H9 (cell line): ENCODE results near the gene ZNF318. TPM values are rescaled to one million over a fixed set of nuclear protein-coding genes. Genes with fewer than 3 reads are reported as not detected.

Source experiments
- DNase-seq: peaks from one replicate; pipeline ENCODE4 v3.0.0-alpha.2; 2017
- H2AFZ ChIP-seq: one replicate; pipeline ENCODE4 v1.6.1; 2013; ENCODE audit warnings: mild to moderate bottlenecking, low read length, control low read depth, moderate library complexity
- H2AK5ac ChIP-seq: 2 replicates; pipeline ENCODE4 v1.6.1; 2013; ENCODE audit warnings: low read length, control low read depth, mixed read lengths; ENCODE audit not compliant: insufficient read length
- H2BK120ac ChIP-seq: one replicate; pipeline ENCODE4 v1.6.1; 2013; ENCODE audit warnings: low read depth, mild to moderate bottlenecking, low read length, control low read depth, inconsistent platforms; ENCODE audit not compliant: poor library complexity, severe bottlenecking
- H2BK12ac ChIP-seq: 2 replicates; pipeline ENCODE4 v1.6.1; 2013; ENCODE audit warnings: low read length, control low read depth, mixed read lengths, low read depth; ENCODE audit not compliant: insufficient read length
- H2BK15ac ChIP-seq: 2 replicates; pipeline ENCODE4 v1.6.1; 2013; ENCODE audit warnings: low read depth, low read length, control low read depth
- H2BK20ac ChIP-seq: one replicate; pipeline ENCODE4 v1.6.1; 2013; ENCODE audit warnings: low read depth, mild to moderate bottlenecking, low read length, control low read depth, inconsistent platforms; ENCODE audit not compliant: poor library complexity, severe bottlenecking
- H2BK5ac ChIP-seq: 2 replicates; pipeline ENCODE4 v1.6.1; 2013; ENCODE audit warnings: low read length, control low read depth, mixed read lengths; ENCODE audit not compliant: insufficient read length
- H3K14ac ChIP-seq: 2 replicates; pipeline ENCODE4 v1.6.1; 2013; ENCODE audit warnings: low read length, control low read depth; ENCODE audit not compliant: insufficient read depth
- H3K18ac ChIP-seq: 2 replicates; pipeline ENCODE4 v1.6.1; 2013; ENCODE audit warnings: low read depth, mild to moderate bottlenecking, mixed read lengths, low read length, control low read depth; ENCODE audit not compliant: insufficient read length
- H3K23ac ChIP-seq: 2 replicates; pipeline ENCODE4 v1.6.1; 2013; ENCODE audit warnings: low read length, control low read depth, mixed read lengths, low read depth; ENCODE audit not compliant: insufficient read length
- H3K23me2 ChIP-seq: 2 replicates; pipeline ENCODE4 v1.6.1; 2013; ENCODE audit warnings: low read depth, mild to moderate bottlenecking, mixed read lengths, low read length, control low read depth; ENCODE audit not compliant: insufficient read length, poor library complexity, severe bottlenecking
- H3K27ac ChIP-seq: 2 replicates; pipeline ENCODE4 v1.5.1; 2013; ENCODE audit warnings: low read length, control low read depth, mixed read lengths, low read depth; ENCODE audit not compliant: insufficient read length
- H3K27me3 ChIP-seq: 2 replicates; pipeline ENCODE4 v1.6.1; 2013; ENCODE audit warnings: low read length, control low read depth, inconsistent platforms; ENCODE audit not compliant: insufficient read depth
- H3K4ac ChIP-seq: 2 replicates; pipeline ENCODE4 v1.6.1; 2013; ENCODE audit warnings: low read depth, mild to moderate bottlenecking, control low read depth, inconsistent platforms, low read length, moderate library complexity
- H3K4me1 ChIP-seq: 2 replicates; pipeline ENCODE4 v1.6.1; 2013; ENCODE audit warnings: low read length, control low read depth, inconsistent platforms; ENCODE audit not compliant: insufficient read depth
- H3K4me2 ChIP-seq: 2 replicates; pipeline ENCODE4 v1.6.1; 2013; ENCODE audit warnings: low read length, control low read depth, mixed read lengths; ENCODE audit not compliant: insufficient read length, insufficient read depth
- H3K56ac ChIP-seq: 2 replicates; pipeline ENCODE4 v1.6.1; 2013; ENCODE audit warnings: low read depth, mild to moderate bottlenecking, mixed read lengths, low read length, control low read depth; ENCODE audit not compliant: insufficient read length
- H3K79me1 ChIP-seq: 2 replicates; pipeline ENCODE4 v1.6.1; 2013; ENCODE audit warnings: low read depth, mild to moderate bottlenecking, moderate library complexity, low read length, control low read depth, inconsistent platforms; ENCODE audit not compliant: insufficient read depth, poor library complexity, severe bottlenecking
- H3K79me2 ChIP-seq: 2 replicates; pipeline ENCODE4 v1.6.1; 2013; ENCODE audit warnings: low read length, control low read depth, inconsistent platforms; ENCODE audit not compliant: insufficient read depth
- H3K9ac ChIP-seq: 2 replicates; pipeline ENCODE4 v1.6.1; 2013; ENCODE audit warnings: low read length, control low read depth, mixed read lengths; ENCODE audit not compliant: insufficient read length; ENCODE audit errors: extremely low read depth
- H3K9me3 ChIP-seq: one replicate; pipeline ENCODE4 v1.6.1; 2013; ENCODE audit warnings: low read depth, low read length, inconsistent platforms; ENCODE audit not compliant: control insufficient read depth
- H3T11ph ChIP-seq: one replicate; pipeline ENCODE4 v1.6.1; 2013; ENCODE audit warnings: mild to moderate bottlenecking, low read length, control low read depth, inconsistent platforms
- H4K20me1 ChIP-seq: one replicate; pipeline ENCODE4 v1.6.1; 2013; ENCODE audit not compliant: control insufficient read depth, insufficient read length, insufficient read depth
- H4K5ac ChIP-seq: 2 replicates; pipeline ENCODE4 v1.6.1; 2013; ENCODE audit warnings: low read depth, mild to moderate bottlenecking, mixed read lengths, low read length, control low read depth; ENCODE audit not compliant: insufficient read length
- H4K8ac ChIP-seq: replicated peaks from 2 replicates; pipeline ENCODE4 v1.6.1; 2013; ENCODE audit warnings: low read length, control low read depth, mixed read lengths, low read depth; ENCODE audit not compliant: insufficient read length
- H4K91ac ChIP-seq: 2 replicates; pipeline ENCODE4 v1.6.1; 2013; ENCODE audit warnings: low read depth, mild to moderate bottlenecking, moderate library complexity, mixed read lengths, low read length, control low read depth; ENCODE audit not compliant: insufficient read length
- H3K27ac Mint-ChIP-seq, 3 experiments: 2 replicates in 2 of 3; 3 replicates in 1 of 3; pipeline ENCODE4 v1.8.0; 2020 to 2021; ENCODE audit warnings: mixed read lengths in 3 of 3, mild to moderate bottlenecking in 1 of 3, moderate library complexity in 1 of 3
- H3K27me3 Mint-ChIP-seq: 2 replicates; pipeline ENCODE4 v1.8.0; 2021; ENCODE audit warnings: low read depth, mild to moderate bottlenecking, moderate library complexity, mixed read lengths
- H3K36me3 Mint-ChIP-seq, 3 experiments: 2 replicates in 2 of 3; 3 replicates in 1 of 3; pipeline ENCODE4 v1.8.0; 2020 to 2021; ENCODE audit warnings: low read depth in 3 of 3, mixed read lengths in 3 of 3; ENCODE audit not compliant: insufficient read depth in 1 of 3
- H3K4me1 Mint-ChIP-seq, 2 experiments: 2 replicates each; pipeline ENCODE4 v1.8.0; 2020; ENCODE audit warnings: mixed read lengths in 2 of 2
- H3K4me3 Mint-ChIP-seq, 2 experiments: 2 replicates in 1 of 2; 3 replicates in 1 of 2; pipeline ENCODE4 v1.8.0; 2020 to 2021; ENCODE audit warnings: mild to moderate bottlenecking in 2 of 2, mixed read lengths in 2 of 2, moderate library complexity in 1 of 2
- H3K9me3 Mint-ChIP-seq, 2 experiments: 2 replicates in 1 of 2; 3 replicates in 1 of 2; pipeline ENCODE4 v1.8.0; 2020; ENCODE audit warnings: mild to moderate bottlenecking in 2 of 2, mixed read lengths in 2 of 2, moderate library complexity in 1 of 2
- total RNA-seq: library from RNA; stranded (reverse); gene quantifications from 2 replicates; pipeline ENCODE4 v1.2.1, GENCODE V29; 2021
- TF ChIP-seq, protein P1 (sequence below): fragments of 200-600 bp; sonication (generic); conservative IDR thresholded peaks from 3 replicates; pipeline ENCODE4 v1.8.0; 2021; ENCODE audit warnings: antibody characterized with exemption, mild to moderate bottlenecking

Gene ZNF318
- total RNA-seq, 1 experiment from 2014 or later = 16.3 TPM

DNA sequence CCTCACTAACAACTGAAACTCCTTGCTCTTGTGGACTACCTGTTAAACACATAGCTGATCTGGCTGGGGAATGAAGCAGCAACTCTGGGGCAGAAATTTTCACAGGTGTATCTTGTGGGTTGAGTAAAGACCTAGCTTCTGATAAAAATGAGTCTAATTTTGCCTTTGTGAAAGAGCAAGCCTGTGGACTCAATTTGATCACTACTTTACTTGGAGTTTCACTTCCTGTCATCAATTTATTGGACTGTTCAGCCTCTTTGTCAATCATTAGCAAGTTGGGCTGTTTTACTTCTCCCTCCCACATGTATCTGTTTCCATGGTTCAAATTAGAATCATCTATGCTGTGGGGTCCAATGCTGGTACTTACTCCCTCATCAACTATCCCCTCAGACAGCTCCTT lies 31.2 kb downstream of the ZNF318 start:
- H3K56ac ChIP-seq = no peak overlapping the region
- no peaks in the 10 kb centered on the region for H3K9me3 ChIP-seq
- Mint-ChIP-seq H3K4me1 (peaks cover 0 to 7% of the 10 kb centered on the region in 2 experiments; a peak in 2 of 4 replicates), H3K4me3 (no peak overlapping the region), H3K27ac (no peak overlapping the region; a peak in 1 of 7 replicates), H3K36me3 (peaks cover 4 to 42% (median 31%) of the 10 kb centered on the region in 3 experiments; a peak in 5 of 7 replicates), H3K27me3 (no peaks in the 10 kb centered on the region), H3K9me3 (no peaks in the 10 kb centered on the region)
- no peaks in the 10 kb centered on the region for H3K79me2 ChIP-seq
- no peak overlapping the region for H3K9ac ChIP-seq
- no peak overlapping the region for H2BK5ac ChIP-seq
- no peak overlapping the region for H4K8ac ChIP-seq
- no peak overlapping the region for H2BK12ac ChIP-seq
- DNase-seq = no peak
- H4K5ac ChIP-seq = no peak overlapping the region
- no peaks in the 10 kb centered on the region for H3K23me2 ChIP-seq
- H3K27ac ChIP-seq = no peak overlapping the region
- no peak overlapping the region for H3K18ac ChIP-seq
- no peak overlapping the region for H3T11ph ChIP-seq
- no peaks in the 10 kb centered on the region for H4K20me1 ChIP-seq
- TF ChIP-seq, protein P1, sequence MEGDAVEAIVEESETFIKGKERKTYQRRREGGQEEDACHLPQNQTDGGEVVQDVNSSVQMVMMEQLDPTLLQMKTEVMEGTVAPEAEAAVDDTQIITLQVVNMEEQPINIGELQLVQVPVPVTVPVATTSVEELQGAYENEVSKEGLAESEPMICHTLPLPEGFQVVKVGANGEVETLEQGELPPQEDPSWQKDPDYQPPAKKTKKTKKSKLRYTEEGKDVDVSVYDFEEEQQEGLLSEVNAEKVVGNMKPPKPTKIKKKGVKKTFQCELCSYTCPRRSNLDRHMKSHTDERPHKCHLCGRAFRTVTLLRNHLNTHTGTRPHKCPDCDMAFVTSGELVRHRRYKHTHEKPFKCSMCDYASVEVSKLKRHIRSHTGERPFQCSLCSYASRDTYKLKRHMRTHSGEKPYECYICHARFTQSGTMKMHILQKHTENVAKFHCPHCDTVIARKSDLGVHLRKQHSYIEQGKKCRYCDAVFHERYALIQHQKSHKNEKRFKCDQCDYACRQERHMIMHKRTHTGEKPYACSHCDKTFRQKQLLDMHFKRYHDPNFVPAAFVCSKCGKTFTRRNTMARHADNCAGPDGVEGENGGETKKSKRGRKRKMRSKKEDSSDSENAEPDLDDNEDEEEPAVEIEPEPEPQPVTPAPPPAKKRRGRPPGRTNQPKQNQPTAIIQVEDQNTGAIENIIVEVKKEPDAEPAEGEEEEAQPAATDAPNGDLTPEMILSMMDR = no peak
- no peak overlapping the region for H2AFZ ChIP-seq
- no peak overlapping the region for H3K14ac ChIP-seq
- H3K79me1 ChIP-seq = no peaks in the 10 kb centered on the region
- H2AK5ac ChIP-seq = no peak overlapping the region
- H3K23ac ChIP-seq = no peak overlapping the region
- H2BK20ac ChIP-seq = no peak overlapping the region
- H3K4me2 ChIP-seq = no peak overlapping the region
- H2BK120ac ChIP-seq = no peak overlapping the region
- no peak overlapping the region for H3K4ac ChIP-seq
- H2BK15ac ChIP-seq = no peak overlapping the region
- no peaks in the 10 kb centered on the region for H3K4me1 ChIP-seq
- H3K27me3 ChIP-seq = no peaks in the 10 kb centered on the region
- H4K91ac ChIP-seq = no peak overlapping the region
